DOHH2 (cell line): Measurements from ENCODE around the gene IFT43.

Experiments used
- EZH2phosphoT487 ChIP-seq: fragments of 200-600 bp; sonication (generic); IDR thresholded peaks from 2 replicates; pipeline ENCODE4 v1.6.1; 2017; ENCODE audit warnings: borderline replicate concordance, mild to moderate bottlenecking, antibody characterized with exemption, low read length, moderate library complexity, mixed read lengths
- TF ChIP-seq, protein P1 (sequence below): fragments of 200-600 bp; sonication (generic); IDR thresholded peaks from one replicate; pipeline ENCODE4 v1.5.1; 2014; ENCODE audit warnings: antibody characterized with exemption, mild to moderate bottlenecking, low read depth, low read length; ENCODE audit not compliant: poor library complexity, severe bottlenecking

DNA sequence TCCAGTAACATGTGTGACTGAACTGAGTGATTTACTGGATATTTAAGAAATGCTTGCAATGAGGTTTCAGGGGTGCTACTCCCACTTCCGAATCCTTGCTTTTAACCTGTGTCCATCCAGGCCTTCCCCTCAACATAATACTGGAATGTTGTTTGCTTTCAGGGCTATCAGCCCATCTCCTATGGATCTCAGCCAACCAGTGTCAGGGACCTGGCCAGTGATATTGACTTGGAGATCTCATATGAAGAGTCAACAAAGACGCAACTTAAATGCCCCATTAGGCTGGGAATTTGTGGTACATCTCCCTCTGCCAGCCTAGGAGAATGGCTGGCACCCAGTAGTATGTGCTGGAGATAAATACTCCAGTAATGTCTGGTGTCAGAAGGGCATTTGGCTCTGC, 889 bp upstream of the IFT43 start:
- TF ChIP-seq, protein P1, sequence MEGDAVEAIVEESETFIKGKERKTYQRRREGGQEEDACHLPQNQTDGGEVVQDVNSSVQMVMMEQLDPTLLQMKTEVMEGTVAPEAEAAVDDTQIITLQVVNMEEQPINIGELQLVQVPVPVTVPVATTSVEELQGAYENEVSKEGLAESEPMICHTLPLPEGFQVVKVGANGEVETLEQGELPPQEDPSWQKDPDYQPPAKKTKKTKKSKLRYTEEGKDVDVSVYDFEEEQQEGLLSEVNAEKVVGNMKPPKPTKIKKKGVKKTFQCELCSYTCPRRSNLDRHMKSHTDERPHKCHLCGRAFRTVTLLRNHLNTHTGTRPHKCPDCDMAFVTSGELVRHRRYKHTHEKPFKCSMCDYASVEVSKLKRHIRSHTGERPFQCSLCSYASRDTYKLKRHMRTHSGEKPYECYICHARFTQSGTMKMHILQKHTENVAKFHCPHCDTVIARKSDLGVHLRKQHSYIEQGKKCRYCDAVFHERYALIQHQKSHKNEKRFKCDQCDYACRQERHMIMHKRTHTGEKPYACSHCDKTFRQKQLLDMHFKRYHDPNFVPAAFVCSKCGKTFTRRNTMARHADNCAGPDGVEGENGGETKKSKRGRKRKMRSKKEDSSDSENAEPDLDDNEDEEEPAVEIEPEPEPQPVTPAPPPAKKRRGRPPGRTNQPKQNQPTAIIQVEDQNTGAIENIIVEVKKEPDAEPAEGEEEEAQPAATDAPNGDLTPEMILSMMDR = no peak
- no peak for TF ChIP-seq EZH2phosphoT487
